Prostate gland (tissue), 2 donors: ENCODE measurements around the gene EFNA3. TPM values are rescaled to one million over a fixed set of nuclear protein-coding genes. Genes with fewer than 3 reads are reported as not detected.

ENCODE experiments used
- DNase-seq: peaks from one replicate; pipeline ENCODE4 v3.0.0-alpha.2; 2019; ENCODE audit warnings: low spot score
- H3K27ac ChIP-seq, 2 donors: fragments of 200-600 bp; sonication (generic); 2 replicates each; pipeline ENCODE4 v1.5.1; 2017 to 2019
- H3K27me3 ChIP-seq: fragments of 200-600 bp; sonication (generic); replicated peaks from 2 replicates; pipeline ENCODE4 v1.5.1; 2019; ENCODE audit not compliant: insufficient read depth
- H3K36me3 ChIP-seq, 2 donors: fragments of 200-600 bp; sonication (generic); 1 replicate in 1 of 2; 2 replicates in 1 of 2; pipeline versions ENCODE4 v1.5.1 to v1.8.1; 2017 to 2019
- H3K4me1 ChIP-seq: fragments of 200-600 bp; sonication (generic); replicated peaks from 2 replicates; pipeline ENCODE4 v1.5.1; 2019
- H3K4me3 ChIP-seq, 2 donors: fragments of 200-600 bp; sonication (generic); 2 replicates each; pipeline ENCODE4 v1.5.1; 2017 to 2019
- H3K9me3 ChIP-seq: fragments of 200-600 bp; sonication (generic); 2 replicates; pipeline ENCODE4 v1.5.1; 2017
- CTCF ChIP-seq, 4 experiments: fragments of 200-600 bp in 2 of 4; fragments of 450-650 bp in 2 of 4; sonication (generic) in 2 of 4; IDR thresholded peaks; 1 replicate in 3 of 4; 2 replicates in 1 of 4; pipeline ENCODE4 v1.5.1; 2016 to 2019; ENCODE audit warnings: antibody characterized with exemption in 4 of 4, mild to moderate bottlenecking in 2 of 4, moderate library complexity in 2 of 4
- POLR2A ChIP-seq: fragments of 450-650 bp; IDR thresholded peaks from one replicate; pipeline ENCODE4 v1.6.1; 2016; ENCODE audit warnings: antibody characterized with exemption, mild to moderate bottlenecking
- POLR2AphosphoS5 ChIP-seq: sonication (generic); formaldehyde crosslinking; IDR thresholded peaks from one replicate; pipeline ENCODE4 v1.6.1; 2017; ENCODE audit warnings: antibody characterized with exemption
- WGBS: methylation state at CpG from one replicate; pipeline ENCODE4 v1.1.5; 2018; 5-methylcytosine and 5-hydroxymethylcytosine counted together
- intact Hi-C: fragments of 100-400 bp; cut with DNase I; formaldehyde crosslinking; loops from one replicate; pipeline ENCODE4 v1.14.2; 2022
- total RNA-seq, 2 donors: library from RNA; depleted of rRNA; stranded (reverse); fragments of >200 nt; gene quantifications; one replicate each; pipeline ENCODE4 v1.1.0, GENCODE V29; 2016

Gene EFNA3
- total RNA-seq, 2 donors from 2014 or later, result 5.9 to 8.4 TPM

DNA sequence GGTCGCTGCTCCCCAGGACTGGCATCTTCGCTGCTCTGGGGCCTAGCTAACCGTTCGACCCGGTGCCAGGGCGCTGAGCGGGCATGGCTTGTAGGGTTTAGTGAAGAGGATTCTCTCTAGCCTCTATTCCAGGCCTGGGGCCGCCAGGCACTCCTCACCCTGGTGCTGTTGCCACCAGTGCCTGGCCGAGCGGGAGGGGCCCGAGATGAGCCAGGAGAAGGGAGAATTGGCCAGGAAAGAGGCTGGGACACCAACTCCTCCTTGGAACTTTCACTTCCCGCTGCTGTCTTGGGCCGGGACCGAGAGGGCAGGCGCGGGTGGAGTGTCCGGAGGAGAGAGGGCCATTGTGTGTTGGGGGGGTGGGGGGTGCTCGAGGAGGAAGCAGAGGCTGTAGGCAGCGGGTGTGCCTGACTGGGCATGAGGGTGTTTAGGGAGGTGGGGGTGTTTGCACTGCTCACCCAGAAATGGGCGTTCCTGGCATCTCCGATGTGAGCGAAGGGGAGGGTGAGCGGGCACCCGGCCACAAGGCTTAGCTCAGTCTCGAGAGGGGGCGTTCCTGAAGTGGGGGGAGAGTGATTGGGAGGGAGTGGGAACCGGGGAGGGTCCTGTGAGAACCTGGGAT, 26.7 kb upstream of the EFNA3 start:
- intact Hi-C loops, result loop anchor here (2.0 to 5.0 kb wide), 2 partner anchors 33 to 90 kb away; partner anchors contain the start of gene PYGO2
- peaks cover 0 to 4% of the 10 kb centered on the region in 2 donors for H3K36me3 ChIP-seq

GRCh38 chr1:155052439-155053395, 25.9 kb upstream of the EFNA3 start:
- peak overlapping the region; percentile 71 to 74 for H3K4me3 ChIP-seq
- DNase-seq, result peak; percentile 37
- TF ChIP-seq POLR2A (no peak), CTCF (IDR thresholded peaks at IDR 0.05) (peak in 2 of 4 experiments; percentile 38 to 52)
- peaks cover 19% of the 10 kb centered on the region for H3K4me1 ChIP-seq
- H3K36me3 ChIP-seq, result peaks cover 0 to 5% of the 10 kb centered on the region in 2 donors
- intact Hi-C loops, result loop anchor here (5.0 kb wide), 1 partner anchor 90 kb away; the partner anchor contains the start of gene PYGO2
- 32% methylated on average over 12 of the region's 12 CpGs for WGBS
- no peaks in the 10 kb centered on the region for H3K9me3 ChIP-seq
- peak overlapping the region; percentile 92 to 93 for H3K27ac ChIP-seq
- no peaks in the 10 kb centered on the region for H3K27me3 ChIP-seq

More for the DNA sequence above, 26.7 kb upstream of the EFNA3 start:
- H3K4me3 ChIP-seq, result peak overlapping the region; percentile 71 to 74
- peak overlapping the region; percentile 92 to 93 for H3K27ac ChIP-seq
- no peaks in the 10 kb centered on the region for H3K9me3 ChIP-seq
- peaks cover 19% of the 10 kb centered on the region for H3K4me1 ChIP-seq
- peak; percentile 58 for DNase-seq
- peak; percentile 47 for TF ChIP-seq POLR2A
- peak; percentile 17 for TF ChIP-seq POLR2AphosphoS5
- no peak for TF ChIP-seq CTCF (IDR thresholded peaks at IDR 0.05)
- H3K27me3 ChIP-seq, result no peaks in the 10 kb centered on the region
- WGBS, result 2% methylated on average over 26 of the region's 27 CpGs

DNA sequence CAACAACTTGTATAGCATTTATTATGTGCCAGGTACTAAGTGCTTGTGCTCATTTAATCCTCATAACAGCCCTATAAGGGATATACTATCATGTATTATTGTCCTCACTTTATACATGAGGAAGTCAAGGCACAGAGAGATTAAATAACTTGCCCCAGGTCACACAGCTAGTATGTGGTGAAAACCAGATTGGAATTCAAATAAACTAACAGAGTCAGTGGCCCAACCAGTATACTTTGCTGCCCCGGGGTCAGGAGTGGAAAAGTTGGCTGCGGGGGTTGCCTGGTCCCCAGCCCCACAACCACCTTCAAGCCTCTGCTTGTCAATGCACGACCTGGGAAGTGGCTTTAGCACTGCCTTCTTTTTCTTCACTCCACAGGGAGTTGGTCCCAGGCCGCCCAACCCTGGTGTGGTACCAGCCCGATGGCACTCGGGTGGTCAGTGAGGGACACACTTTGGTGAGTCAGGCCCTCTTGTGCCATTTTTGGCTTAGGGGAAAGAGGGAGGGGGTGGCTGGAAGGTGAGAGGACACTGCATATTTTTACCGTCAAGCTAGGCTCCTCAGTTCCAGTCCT, 25.0 kb upstream of the EFNA3 start:
- Histone ChIP-seq H3K27ac (no peak overlapping the region), H3K27me3 (no peaks in the 10 kb centered on the region), H3K4me3 (no peak overlapping the region), H3K4me1 (peaks cover 17% of the 10 kb centered on the region), H3K36me3 (peaks cover 0 to 13% of the 10 kb centered on the region in 2 donors), H3K9me3 (no peaks in the 10 kb centered on the region)
- intact Hi-C loops, result loop anchor here (5.0 kb wide), 1 partner anchor 91 kb away; the partner anchor contains the start of gene PYGO2
- WGBS, result 72% methylated on average over 7 of the region's 7 CpGs
- no peak for DNase-seq
- TF ChIP-seq CTCF (IDR thresholded peaks at IDR 0.05), result no peak
- TF ChIP-seq POLR2AphosphoS5, result no peak
- no peak for TF ChIP-seq POLR2A

DNA sequence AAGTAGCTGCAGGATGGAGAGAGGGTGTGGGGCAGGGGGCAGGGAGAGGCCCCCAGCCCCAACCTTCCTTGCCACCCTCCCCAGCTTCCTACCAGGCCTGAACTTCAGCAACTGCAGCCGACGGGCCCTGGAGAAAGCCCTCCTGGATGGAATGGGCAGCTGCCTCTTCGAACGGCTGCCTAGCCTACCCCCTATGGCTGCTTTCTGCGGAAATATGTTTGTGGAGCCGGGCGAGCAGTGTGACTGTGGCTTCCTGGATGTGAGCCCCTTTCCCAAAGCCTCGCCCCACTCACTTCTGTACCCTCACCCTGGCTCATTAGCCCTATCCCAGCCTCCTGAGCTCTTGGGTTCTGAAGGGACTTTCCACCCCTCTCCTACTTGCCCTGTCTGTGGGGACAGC, 21.5 kb upstream of the EFNA3 start:
- 94% methylated on average over 8 of the region's 8 CpGs for WGBS
- intact Hi-C loops, result no loop called here
- H3K4me3 ChIP-seq, result no peak overlapping the region
- DNase-seq, result no peak
- H3K9me3 ChIP-seq, result no peaks in the 10 kb centered on the region
- peaks cover 0 to 16% of the 10 kb centered on the region in 2 donors for H3K36me3 ChIP-seq
- H3K27ac ChIP-seq, result no peak overlapping the region
- no peaks in the 10 kb centered on the region for H3K4me1 ChIP-seq
- TF ChIP-seq POLR2A (no peak), CTCF (IDR thresholded peaks at IDR 0.05) (no peak), POLR2AphosphoS5 (no peak)
- no peaks in the 10 kb centered on the region for H3K27me3 ChIP-seq
